H1 (cell line): Measurements from ENCODE around the gene CD1B. TPM values are rescaled to one million over a fixed set of nuclear protein-coding genes. Genes with fewer than 3 reads are reported as not detected.

Experiments used
- CTCF ChIA-PET: fragments of 300-600 bp; sonication (Branson Sonifier 250); formaldehyde crosslinking; loops from one replicate; lab custom pipeline; 2021; ENCODE audit not compliant: partially characterized antibody; lab: Charles Lee
- POLR2A ChIA-PET: fragments of 300-600 bp; sonication (Branson Sonifier 250); formaldehyde crosslinking; loops from one replicate; lab custom pipeline; 2021; ENCODE audit warnings: inconsistent platforms; ENCODE audit not compliant: partially characterized antibody; lab: Charles Lee
- DNase-seq, 2 experiments: peaks; one replicate each; pipeline versions ENCODE4 v3.0.0 to v3.0.0-alpha.2; 2010 to 2022; ENCODE audit warnings: low spot score in 2 of 2, low read depth in 1 of 2, mixed read lengths in 1 of 2
- FAIRE-seq: peaks from 2 replicates; lab custom pipeline; 2011; peaks lifted over from hg19 to GRCh38; lab: Jason Lieb, UNC
- H2AFZ ChIP-seq: 2 replicates; pipeline ENCODE4 v1.8.1; 2012; ENCODE audit warnings: low read length, inconsistent platforms
- H2AK5ac ChIP-seq: 2 replicates; pipeline ENCODE4 v1.6.1; 2013; ENCODE audit warnings: low read depth, low read length
- H2BK120ac ChIP-seq: replicated peaks from 2 replicates; pipeline ENCODE3; 2013; ENCODE audit warnings: low read depth, low read length, inconsistent platforms
- H2BK12ac ChIP-seq: 2 replicates; pipeline ENCODE4 v1.6.1; 2013; ENCODE audit warnings: low read depth, low read length
- H2BK15ac ChIP-seq: 2 replicates; pipeline ENCODE4 v1.6.1; 2013; ENCODE audit warnings: low read length
- H2BK20ac ChIP-seq: 2 replicates; pipeline ENCODE4 v1.6.1; 2013; ENCODE audit warnings: low read length
- H2BK5ac ChIP-seq: 2 replicates; pipeline ENCODE4 v1.6.1; 2013; ENCODE audit warnings: low read depth, low read length
- H3K14ac ChIP-seq: 2 replicates; pipeline ENCODE4 v1.6.1; 2013; ENCODE audit warnings: inconsistent platforms; ENCODE audit not compliant: insufficient read length
- H3K18ac ChIP-seq: 2 replicates; pipeline ENCODE4 v1.6.1; 2013; ENCODE audit warnings: low read length; ENCODE audit errors: extremely low read depth
- H3K23ac ChIP-seq: 2 replicates; pipeline ENCODE4 v1.6.1; 2013; ENCODE audit warnings: inconsistent platforms; ENCODE audit not compliant: insufficient read length
- H3K23me2 ChIP-seq: 2 replicates; pipeline ENCODE4 v1.6.1; 2013; ENCODE audit warnings: low read depth, low read length
- H3K27ac ChIP-seq: 2 replicates; pipeline ENCODE4 v1.6.1; 2011; ENCODE audit warnings: low read depth, low read length, inconsistent platforms
- H3K27me3 ChIP-seq, 4 experiments: replicated peaks in 1 of 4; 1 replicate in 1 of 4; 2 replicates in 3 of 4; pipeline versions ENCODE4 v1.6.1 to v1.8.1; 2011 to 2013; ENCODE audit warnings: low read length in 3 of 4, mild to moderate bottlenecking in 3 of 4, inconsistent platforms in 2 of 4, mixed read lengths in 2 of 4, moderate library complexity in 1 of 4; ENCODE audit not compliant: control insufficient read depth in 3 of 4, insufficient read depth in 3 of 4; ENCODE audit errors: extremely low read depth in 1 of 4
- H3K36me3 ChIP-seq, 4 experiments: 2 replicates each; pipeline versions ENCODE4 v1.6.1 to v1.8.1; 2011 to 2013; ENCODE audit warnings: mild to moderate bottlenecking in 4 of 4, low read length in 3 of 4, moderate library complexity in 2 of 4, control low read depth in 1 of 4, inconsistent platforms in 1 of 4; ENCODE audit not compliant: insufficient read depth in 4 of 4, control insufficient read depth in 2 of 4
- H3K4ac ChIP-seq: replicated peaks from 2 replicates; pipeline ENCODE3; 2013; ENCODE audit warnings: low read length, low read depth, mixed read lengths, inconsistent platforms; ENCODE audit not compliant: insufficient read length
- H3K4me1 ChIP-seq, 4 experiments: replicated peaks in 1 of 4; 1 replicate in 1 of 4; 2 replicates in 3 of 4; pipeline versions ENCODE4 v1.6.1 to v1.8.1; 2011 to 2013; ENCODE audit warnings: low read length in 3 of 4, inconsistent platforms in 2 of 4, mixed read lengths in 1 of 4; ENCODE audit not compliant: insufficient read depth in 4 of 4, control insufficient read depth in 3 of 4
- H3K4me2 ChIP-seq, 2 experiments: 2 replicates each; pipeline versions ENCODE4 v1.6.1 to v1.8.1; 2011 to 2013; ENCODE audit warnings: low read depth in 2 of 2, low read length in 2 of 2, control low read depth in 1 of 2, inconsistent platforms in 1 of 2, mild to moderate bottlenecking in 1 of 2; ENCODE audit not compliant: insufficient read depth in 1 of 2
- H3K4me3 ChIP-seq, 4 experiments: fragments of 200-600, 300-600 bp in 1 of 4; sonication (generic), shearing (Covaris generic), sonication (Bioruptor Twin) in 1 of 4; 2 replicates each; pipeline versions ENCODE4 v1.5.1 to v1.8.1; 2011 to 2016; ENCODE audit warnings: low read length in 4 of 4, low read depth in 3 of 4, control low read depth in 2 of 4, inconsistent platforms in 2 of 4, mild to moderate bottlenecking in 2 of 4, mixed read lengths in 1 of 4, moderate library complexity in 1 of 4; ENCODE audit not compliant: insufficient read depth in 2 of 4; ENCODE audit errors: extremely low read depth in 1 of 4
- H3K56ac ChIP-seq: replicated peaks from 2 replicates; pipeline ENCODE3; 2013; ENCODE audit warnings: low read depth, mild to moderate bottlenecking, mixed read lengths, low read length, inconsistent platforms; ENCODE audit not compliant: insufficient read length
- H3K79me1 ChIP-seq: 2 replicates; pipeline ENCODE4 v1.6.1; 2013; ENCODE audit warnings: low read depth, low read length, control low read depth
- H3K79me2 ChIP-seq, 2 experiments: 2 replicates each; pipeline versions ENCODE4 v1.6.1 to v1.8.1; 2012 to 2013; ENCODE audit warnings: low read length in 2 of 2, mild to moderate bottlenecking in 2 of 2, inconsistent platforms in 1 of 2; ENCODE audit not compliant: insufficient read depth in 2 of 2, control insufficient read depth in 1 of 2
- H3K9ac ChIP-seq, 4 experiments: replicated peaks in 1 of 4; 1 replicate in 1 of 4; 2 replicates in 3 of 4; pipeline versions ENCODE4 v1.6.1 to v1.8.1; 2011 to 2013; ENCODE audit warnings: low read depth in 3 of 4, low read length in 3 of 4, control low read depth in 2 of 4, mild to moderate bottlenecking in 2 of 4, moderate library complexity in 2 of 4, inconsistent platforms in 1 of 4; ENCODE audit errors: extremely low read depth in 1 of 4
- H3K9me3 ChIP-seq, 2 experiments: 2 replicates each; pipeline versions ENCODE4 v1.6.1 to v1.8.1; 2012 to 2013; ENCODE audit warnings: mild to moderate bottlenecking in 2 of 2, moderate library complexity in 2 of 2, control low read depth in 1 of 2, inconsistent platforms in 1 of 2, low read depth in 1 of 2, low read length in 1 of 2, mixed read lengths in 1 of 2; ENCODE audit not compliant: insufficient read depth in 2 of 2
- H4K20me1 ChIP-seq, 2 experiments: replicated peaks in 1 of 2; 2 replicates each; pipeline versions ENCODE3 to v1.8.1; 2011 to 2013; ENCODE audit warnings: inconsistent platforms in 2 of 2, low read length in 2 of 2, mild to moderate bottlenecking in 1 of 2; ENCODE audit not compliant: insufficient read depth in 2 of 2, control insufficient read depth in 1 of 2
- H4K5ac ChIP-seq: 2 replicates; pipeline ENCODE4 v1.6.1; 2013; ENCODE audit warnings: low read length, low read depth, mixed read lengths, inconsistent platforms; ENCODE audit not compliant: insufficient read length
- H4K8ac ChIP-seq: 2 replicates; pipeline ENCODE4 v1.8.0; 2013; ENCODE audit warnings: mild to moderate bottlenecking, moderate library complexity, low read length, inconsistent platforms; ENCODE audit not compliant: insufficient read depth; ENCODE audit errors: extremely low read depth
- H4K91ac ChIP-seq: replicated peaks from 2 replicates; pipeline ENCODE3; 2013; ENCODE audit warnings: low read length, mixed read lengths, inconsistent platforms; ENCODE audit not compliant: insufficient read length
- PHF8 ChIP-seq: fragments of 200-600 bp; sonication (generic); conservative IDR thresholded peaks from 2 replicates; pipeline ENCODE4 v1.7.1; 2012; ENCODE audit warnings: low read depth, mild to moderate bottlenecking, inconsistent platforms, low read length, moderate library complexity
- RBBP5 ChIP-seq: IDR thresholded peaks from 2 replicates; pipeline ENCODE4 v1.7.1; 2012; ENCODE audit warnings: low read depth, mild to moderate bottlenecking, inconsistent platforms, low read length, moderate library complexity, borderline replicate concordance
- SIRT6 ChIP-seq: IDR thresholded peaks from one replicate; pipeline ENCODE4 v1.7.1; 2012; ENCODE audit warnings: low read length, inconsistent platforms
- SP4 ChIP-seq: IDR thresholded peaks from 2 replicates; pipeline ENCODE4 v1.6.1; 2012; ENCODE audit warnings: low read length, inconsistent platforms
- SRF ChIP-seq: IDR thresholded peaks from 2 replicates; pipeline ENCODE4 v1.6.1; 2011; ENCODE audit warnings: mild to moderate bottlenecking, low read depth, low read length, moderate library complexity
- YY1 ChIP-seq: IDR thresholded peaks from 2 replicates; pipeline ENCODE4 v1.6.1; 2011; ENCODE audit warnings: low read depth, mild to moderate bottlenecking, low read length
- WGBS, 2 experiments: shearing (Covaris generic) in 1 of 2; methylation state at CpG; one replicate each; pipeline versions ENCODE4 v1.1.6 to v1.1.7; 2013 to 2015; ENCODE audit warnings: low lambda C conversion rate in 2 of 2, mixed read lengths in 2 of 2, inconsistent platforms in 1 of 2, low coverage in 1 of 2, missing lambda C conversion rate in 1 of 2; ENCODE audit not compliant: insufficient replicate concordance in 2 of 2, insufficient coverage in 1 of 2, insufficient read length in 1 of 2; ENCODE audit errors: extremely low coverage in 1 of 2, missing lambda C conversion rate in 1 of 2; 5-methylcytosine and 5-hydroxymethylcytosine counted together
- polyA plus RNA-seq, 7 experiments: library from polyadenylated mRNA; depleted of rRNA in 3 of 7; stranded (reverse) in 5 of 7; unstranded in 2 of 7; fragments of >200 nt in 5 of 7; fragments of 200-250 nt in 2 of 7; gene quantifications; 1 replicate in 5 of 7; 2 replicates in 1 of 7; 4 replicates in 1 of 7; pipeline versions ENCODE4 v1.2.1 to v1.2.3, GENCODE V29; 2011 to 2013; ENCODE audit warnings: missing spikeins in 2 of 7, mixed read lengths in 2 of 7
- total RNA-seq: library from RNA; stranded (reverse); fragmentation: NEBNext Ultra II Directional; extraction: Animal tissue kit (Norgen Biotek cat#: 25700); gene quantifications from 2 replicates; pipeline ENCODE4 v1.2.1, GENCODE V29; 2021
- TF ChIP-seq, protein P1 (sequence below), 3 experiments: IDR thresholded peaks; 1 replicate in 2 of 3; 2 replicates in 1 of 3; pipeline versions ENCODE4 v1.5.1 to v1.6.1; 2011; ENCODE audit warnings: low read length in 3 of 3, mild to moderate bottlenecking in 3 of 3, inconsistent platforms in 2 of 3, low read depth in 1 of 3, moderate library complexity in 1 of 3; ENCODE audit not compliant: insufficient read depth in 1 of 3; ENCODE audit errors: control extremely low read depth in 1 of 3

The CD1B gene
- total and polyA plus RNA-seq, 2 of the 8 experiments (the other 6 are each of a cell fraction or from before 2014, with no cell fraction given): not detected

DNA sequence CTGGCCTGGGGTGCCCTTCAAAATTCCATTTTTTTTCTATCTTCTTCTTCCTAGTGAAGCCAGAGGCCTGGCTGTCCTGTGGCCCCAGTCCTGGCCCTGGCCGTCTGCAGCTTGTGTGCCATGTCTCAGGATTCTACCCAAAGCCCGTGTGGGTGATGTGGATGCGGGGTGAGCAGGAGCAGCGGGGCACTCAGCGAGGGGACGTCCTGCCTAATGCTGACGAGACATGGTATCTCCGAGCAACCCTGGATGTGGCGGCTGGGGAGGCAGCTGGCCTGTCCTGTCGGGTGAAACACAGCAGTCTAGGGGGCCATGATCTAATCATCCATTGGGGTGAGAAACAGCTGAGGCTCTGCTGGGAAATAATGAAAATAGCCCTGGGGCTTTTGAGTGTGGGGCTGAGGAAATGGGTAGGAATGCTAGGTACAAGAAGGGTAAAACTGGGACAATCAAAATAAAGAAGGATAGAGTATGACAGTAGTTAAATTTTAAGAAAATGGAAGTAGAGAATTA is 24.5 kb upstream of the CD1B start:
- H3K27ac ChIP-seq: no peak overlapping the region
- no peaks in the 10 kb centered on the region for H3K23me2 ChIP-seq
- no peak overlapping the region for H2AFZ ChIP-seq
- H3K4me2 ChIP-seq: no peak overlapping the region
- no peak overlapping the region for H2BK5ac ChIP-seq
- no peaks in the 10 kb centered on the region for H3K79me2 ChIP-seq
- H3K9ac ChIP-seq: no peak overlapping the region
- no peak overlapping the region for H3K18ac ChIP-seq
- no peak overlapping the region for H3K4ac ChIP-seq
- H3K14ac ChIP-seq: no peak overlapping the region
- no peaks in the 10 kb centered on the region for H4K20me1 ChIP-seq
- no peak overlapping the region for H3K56ac ChIP-seq
- no peak for DNase-seq
- H4K91ac ChIP-seq: no peak overlapping the region
- no peak overlapping the region for H2BK20ac ChIP-seq
- no peaks in the 10 kb centered on the region for H3K79me1 ChIP-seq
- FAIRE-seq: no peak
- POLR2A ChIA-PET: no interaction called here
- TF ChIP-seq RBBP5 (no peak), PHF8 (no peak), SRF (no peak), SP4 (no peak), SIRT6 (no peak), YY1 (no peak)
- TF ChIP-seq, protein P1, sequence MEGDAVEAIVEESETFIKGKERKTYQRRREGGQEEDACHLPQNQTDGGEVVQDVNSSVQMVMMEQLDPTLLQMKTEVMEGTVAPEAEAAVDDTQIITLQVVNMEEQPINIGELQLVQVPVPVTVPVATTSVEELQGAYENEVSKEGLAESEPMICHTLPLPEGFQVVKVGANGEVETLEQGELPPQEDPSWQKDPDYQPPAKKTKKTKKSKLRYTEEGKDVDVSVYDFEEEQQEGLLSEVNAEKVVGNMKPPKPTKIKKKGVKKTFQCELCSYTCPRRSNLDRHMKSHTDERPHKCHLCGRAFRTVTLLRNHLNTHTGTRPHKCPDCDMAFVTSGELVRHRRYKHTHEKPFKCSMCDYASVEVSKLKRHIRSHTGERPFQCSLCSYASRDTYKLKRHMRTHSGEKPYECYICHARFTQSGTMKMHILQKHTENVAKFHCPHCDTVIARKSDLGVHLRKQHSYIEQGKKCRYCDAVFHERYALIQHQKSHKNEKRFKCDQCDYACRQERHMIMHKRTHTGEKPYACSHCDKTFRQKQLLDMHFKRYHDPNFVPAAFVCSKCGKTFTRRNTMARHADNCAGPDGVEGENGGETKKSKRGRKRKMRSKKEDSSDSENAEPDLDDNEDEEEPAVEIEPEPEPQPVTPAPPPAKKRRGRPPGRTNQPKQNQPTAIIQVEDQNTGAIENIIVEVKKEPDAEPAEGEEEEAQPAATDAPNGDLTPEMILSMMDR (IDR thresholded peaks at IDR 0.05; ENCODE audit: control extremely low read depth in 1 of 3, insufficient read depth in 1 of 3, low read depth in 1 of 3, low read length in 3 of 3): no peak
- no peak overlapping the region for H2BK120ac ChIP-seq
- no peak overlapping the region for H2BK12ac ChIP-seq
- no peak overlapping the region; the same call in 1 of the 2 replicates for H4K8ac ChIP-seq
- H3K36me3 ChIP-seq: no peaks in the 10 kb centered on the region
- CTCF ChIA-PET: interaction anchor here (0.7 kb wide), 1 partner anchor 314 kb away, joined by 3 read pairs; no protein-coding TSS in a partner anchor
- no peak overlapping the region for H2AK5ac ChIP-seq
- H3K9me3 ChIP-seq: no peaks in the 10 kb centered on the region
- H4K5ac ChIP-seq: no peak overlapping the region
- H3K27me3 ChIP-seq: no peaks in the 10 kb centered on the region
- H3K23ac ChIP-seq: no peak overlapping the region
- no peaks in the 10 kb centered on the region for H3K4me1 ChIP-seq
- H3K4me3 ChIP-seq: no peak overlapping the region
- 92% methylated on average over 10 of the region's 10 CpGs; no CpG with 5 or more reads in 1 of the 2 experiments for WGBS, 2 experiments
- H2BK15ac ChIP-seq: no peak overlapping the region
